NCI-H2107 (cell line): ENCODE measurements around the gene PCK1.
"Not testable (repeated sequence)": the region's sequence is repeated elsewhere in the genome, so short reads cannot be mapped to it uniquely, and the experiment has no call there.

Source experiments
- DNase-seq: peaks from one replicate; lab custom pipeline; 2025; lab: John Stamatoyannopoulos, UW

The PCK1 gene

GRCh38 chr20:57560554-57561355 is at the start of gene PCK1:
PCK1 (plus strand) TSS chr20:57561110; CDS start chr20:57561412, 302 bp downstream.
- DNase-seq, result no peak

GRCh38 chr20:57511709-57512108 is 49.2 kb upstream of the PCK1 start:
- not testable (repeated sequence) for DNase-seq

GRCh38 chr20:57512432-57512831 is 48.5 kb upstream of the PCK1 start:
- no peak for DNase-seq

GRCh38 chr20:57513199-57513598 is 47.7 kb upstream of the PCK1 start:
- no peak for DNase-seq

DNA sequence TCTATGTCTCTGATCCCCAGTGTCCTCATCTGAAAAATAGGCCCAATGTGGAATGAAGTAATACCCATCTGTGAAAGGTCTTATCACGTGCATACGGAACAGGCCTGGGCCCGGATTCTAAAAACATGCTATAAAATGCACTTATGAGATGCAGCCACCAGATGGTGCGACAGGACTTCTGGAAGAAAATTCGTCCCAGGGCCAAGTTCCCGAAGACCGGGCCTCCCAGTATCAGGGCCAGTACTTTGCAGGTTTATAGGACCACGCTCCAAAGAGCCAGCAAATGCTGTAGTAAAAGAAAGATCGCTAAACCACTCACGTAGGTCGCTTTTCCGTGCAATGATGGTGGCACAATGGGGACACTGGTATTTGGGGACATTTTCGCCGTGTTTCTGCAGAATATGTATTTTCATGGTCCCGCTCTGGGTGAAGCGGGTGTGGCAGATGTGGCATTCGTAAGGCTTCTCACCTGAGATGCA is 46.6 kb upstream of the PCK1 start:
- DNase-seq, result peak; percentile 31

- DNase-seq, result no peak
These were observed 43.0 kb upstream of the PCK1 start for GRCh38 chr20:57517904-57518303.

- no peak for DNase-seq
These were observed 38.4 kb upstream of the PCK1 start for GRCh38 chr20:57522380-57523140.

DNA sequence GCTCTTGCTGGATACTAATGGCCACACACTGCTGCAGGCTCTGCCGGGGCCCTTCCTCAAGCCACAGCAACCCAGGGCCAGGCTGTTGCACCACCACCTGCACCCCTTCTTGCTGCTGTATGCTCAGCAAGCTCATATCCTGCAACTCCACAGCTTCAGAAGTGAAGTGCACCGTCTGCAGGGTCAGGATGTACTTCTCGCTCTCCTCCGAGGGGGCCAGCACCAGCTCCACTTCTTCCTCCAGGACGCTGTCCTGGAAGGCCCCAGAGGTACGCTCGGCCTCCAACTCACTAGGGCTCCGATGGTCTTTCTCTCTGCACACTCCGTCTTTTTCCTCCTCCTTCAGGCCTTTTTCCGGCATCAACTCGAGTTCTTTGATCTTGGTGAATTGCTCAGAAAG is 37.1 kb upstream of the PCK1 start:
- DNase-seq, result no peak

- no peak for DNase-seq
These were observed 36.3 kb upstream of the PCK1 start, which contains the start of gene CTCFL for GRCh38 chr20:57524511-57525176. CTCFL (minus strand) TSS chr20:57525140; CDS start chr20:57524205, 935 bp downstream.

GRCh38 chr20:57525328-57526086 is 35.4 kb upstream of the PCK1 start:
- DNase-seq, result no peak

DNA sequence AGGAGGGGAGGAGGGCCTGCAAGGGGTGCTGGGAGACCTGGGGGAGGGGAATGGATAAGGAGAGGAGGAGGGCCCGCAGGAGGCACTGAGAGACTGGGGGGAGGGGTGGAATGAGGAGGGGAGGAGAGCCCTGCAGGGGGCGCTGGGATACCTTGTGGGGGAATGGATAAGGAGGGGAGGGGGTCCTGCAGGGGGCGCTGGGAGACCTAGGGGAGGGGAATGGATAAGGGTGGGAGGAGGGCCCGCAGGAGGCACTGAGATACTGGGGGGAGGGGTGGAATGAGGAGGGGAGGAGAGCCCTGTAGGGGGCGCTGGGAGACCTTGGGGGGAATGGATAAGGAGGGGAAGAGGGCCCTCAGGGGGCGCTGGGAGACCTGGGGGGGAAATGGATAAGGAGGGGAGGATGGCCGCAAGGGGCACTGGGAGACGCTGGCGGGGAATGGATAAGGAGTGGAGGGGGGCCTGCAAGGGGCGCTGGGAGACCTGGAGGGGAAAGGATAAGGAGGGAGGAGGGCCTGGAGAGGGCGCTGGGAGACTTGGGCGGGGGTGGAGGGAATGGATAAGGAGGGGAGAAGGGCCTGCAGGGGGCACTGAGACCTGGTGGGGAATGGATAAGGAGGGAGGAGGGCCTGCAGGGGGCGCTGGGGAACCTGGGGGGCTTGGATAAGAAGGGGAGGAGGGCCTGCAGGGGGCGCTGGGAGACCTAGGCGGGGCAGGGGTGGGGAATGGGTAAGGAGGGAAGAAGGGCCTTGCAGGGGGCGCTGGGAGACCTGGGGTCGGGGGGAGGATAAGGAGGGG is 34.6 kb upstream of the PCK1 start:
- no peak for DNase-seq

- DNase-seq, result no peak
These were observed 33.9 kb upstream of the PCK1 start for GRCh38 chr20:57526885-57527460.

GRCh38 chr20:57527728-57528127 is 33.2 kb upstream of the PCK1 start:
- no peak for DNase-seq

DNA sequence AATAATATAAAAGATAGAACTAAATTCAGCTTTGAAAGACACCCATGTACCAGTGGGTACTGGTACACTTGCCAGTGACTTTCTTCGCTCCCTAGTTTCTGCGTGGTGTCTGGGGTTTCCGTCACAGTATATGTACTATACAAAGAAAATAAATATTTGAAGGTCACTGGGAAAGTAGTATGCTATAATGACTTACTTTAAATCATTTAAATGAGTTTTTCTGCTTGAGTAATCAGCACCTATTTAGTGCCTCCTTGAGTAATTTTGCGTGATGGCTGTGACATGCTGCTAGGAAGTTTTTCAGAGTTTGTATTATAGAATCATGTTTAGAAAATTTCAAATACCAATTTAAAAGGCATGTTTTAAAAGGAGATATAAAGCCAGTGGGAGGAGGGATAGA is 32.8 kb upstream of the PCK1 start:
- DNase-seq, result no peak

DNA sequence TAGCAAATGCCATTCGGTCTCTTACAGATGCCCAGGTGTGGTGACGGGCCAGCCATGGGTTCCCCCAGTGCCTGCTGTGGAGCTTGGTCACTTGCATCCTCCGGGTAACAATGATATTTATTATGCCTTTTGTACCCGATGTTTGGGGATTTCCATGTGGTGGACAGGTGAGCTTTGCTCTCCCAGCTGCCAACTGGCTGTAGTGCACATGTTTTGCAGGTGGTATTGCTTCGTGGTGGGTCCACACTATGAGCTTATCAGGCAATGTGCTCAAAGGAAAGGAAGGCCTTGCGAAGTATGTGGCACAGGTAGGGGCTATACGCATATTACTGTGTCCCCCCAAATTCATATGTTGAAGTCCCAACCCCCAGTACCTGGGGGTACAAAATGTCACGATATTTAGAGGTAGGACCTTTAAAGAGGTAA is 31.7 kb upstream of the PCK1 start:
- DNase-seq, result no peak

DNA sequence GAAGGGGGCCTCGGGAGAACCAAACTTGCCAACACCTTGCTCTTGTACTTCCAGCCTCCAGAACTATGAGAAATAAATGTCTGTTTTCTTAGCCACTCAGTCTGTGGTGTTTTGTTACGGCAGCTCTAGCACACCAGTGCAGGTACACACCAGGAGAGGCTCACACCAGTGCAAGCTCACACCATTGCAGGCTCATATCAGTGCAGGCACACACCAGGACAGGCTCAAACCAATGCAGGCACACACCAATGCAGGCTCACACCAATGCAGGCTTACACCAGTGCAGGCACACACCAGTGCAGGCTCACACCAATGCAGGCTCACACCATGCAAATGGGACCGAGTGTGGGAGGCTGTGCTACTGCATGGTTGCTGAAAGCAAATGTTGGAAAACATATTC is 31.1 kb upstream of the PCK1 start:
- DNase-seq, result no peak

DNA sequence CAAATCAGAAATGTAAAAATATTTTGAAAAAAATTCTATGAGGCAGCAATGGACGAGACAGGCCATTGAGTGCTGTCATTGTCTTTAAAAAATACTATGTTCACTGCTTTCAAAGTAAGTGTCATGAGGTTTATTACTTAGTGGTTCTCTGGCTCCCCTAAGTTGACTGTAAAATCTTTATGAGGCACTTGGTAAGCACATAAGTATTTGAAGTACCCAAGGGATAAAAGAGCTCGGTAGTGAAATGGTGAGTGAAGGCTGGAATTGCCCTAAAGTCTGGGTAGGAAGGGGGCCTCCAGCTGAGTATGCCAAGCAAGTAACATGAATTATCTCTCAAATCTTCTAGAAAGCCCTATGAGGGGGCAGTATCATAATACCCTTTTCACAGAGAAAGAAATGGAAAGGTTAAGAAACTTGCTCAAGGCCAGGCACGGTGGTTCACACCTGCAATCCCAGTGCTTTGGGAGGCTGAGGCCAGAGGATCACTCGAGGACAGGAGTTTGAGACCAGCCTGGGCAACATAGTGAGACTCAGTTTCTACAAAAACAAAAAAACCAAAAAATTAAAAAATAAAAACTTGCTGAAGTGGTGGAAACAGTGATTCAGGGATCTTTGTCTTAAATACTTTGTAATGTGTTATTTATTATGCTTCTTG is 30.5 kb upstream of the PCK1 start:
- no peak for DNase-seq

- DNase-seq, result no peak
These were observed 28.8 kb upstream of the PCK1 start for GRCh38 chr20:57532104-57532503.

DNA sequence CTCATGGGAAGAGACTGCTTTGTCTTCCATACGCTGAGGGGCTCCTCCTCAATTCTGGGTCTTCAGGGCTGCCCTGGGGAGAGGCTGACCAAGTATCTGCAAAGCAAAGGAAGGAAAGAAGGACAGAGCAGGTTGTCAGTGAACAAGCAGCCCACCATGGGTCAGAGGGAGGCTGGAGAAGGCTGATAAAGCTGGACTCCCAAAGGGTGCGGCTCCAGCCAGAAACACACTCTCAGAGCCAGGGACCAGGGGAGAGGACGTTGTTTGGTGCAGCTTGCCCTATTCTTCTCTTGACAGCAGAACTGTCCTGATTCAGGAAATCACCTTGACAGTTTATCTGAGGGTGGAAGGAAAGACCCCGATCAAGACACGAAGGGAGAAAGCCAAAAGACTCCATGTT is 25.6 kb upstream of the PCK1 start:
- DNase-seq, result no peak

- DNase-seq, result no peak
These were observed 24.7 kb upstream of the PCK1 start for GRCh38 chr20:57536120-57536708.
